GM13977 (cell line): Measurements from ENCODE around the gene SHLD1.

Source experiments
- DNase-seq: peaks from one replicate; pipeline ENCODE4 v3.0.0; 2012; ENCODE audit warnings: low spot score
- CTCF ChIP-seq: IDR thresholded peaks from 2 replicates; pipeline ENCODE4 v1.5.1; 2012; ENCODE audit warnings: mild to moderate bottlenecking, control low read depth; ENCODE audit not compliant: insufficient read depth; ENCODE audit errors: extremely low read depth, missing control alignments
- in situ Hi-C: fragments of 300-500 bp; cut with MboI; formaldehyde crosslinking; loops from one replicate; pipeline ENCODE4 v1.12.0; 2022; ENCODE audit warnings: low sequenced_read_pairs, low pct_unique_long_range_greater_than_20kb, mixed read lengths, inconsistent platforms; ENCODE audit not compliant: unreplicated experiment

SHLD1 gene

GRCh38 chr20:5913166-5913565 lies 163.0 kb downstream of the SHLD1 start:
- in situ Hi-C loops, result no loop called here
- TF ChIP-seq CTCF, result no peak
- DNase-seq, result no peak
